Thymus (tissue), 11 donors: ENCODE data around the gene LCORL. TPM values are rescaled to one million over a fixed set of nuclear protein-coding genes. Genes with fewer than 3 reads are reported as not detected.
"Not testable (repeated sequence)": the region's sequence is repeated elsewhere in the genome, so short reads cannot be mapped to it uniquely, and the experiment has no call there.

Experiments
- DNase-seq, 9 donors: peaks; one replicate each; pipeline ENCODE4 v3.0.0-alpha.2; 2013; ENCODE audit warnings: low spot score in 9 of 9, low read depth in 6 of 9, missing footprints in 1 of 9
- H3K27ac ChIP-seq, 2 donors: one replicate each; pipeline ENCODE4 v1.5.1; 2013; ENCODE audit warnings: control low read depth in 1 of 2, low read depth in 1 of 2, low read length in 1 of 2, mild to moderate bottlenecking in 1 of 2, moderate library complexity in 1 of 2
- H3K27me3 ChIP-seq, 2 donors: one replicate each; pipeline ENCODE4 v1.5.1; 2013; ENCODE audit warnings: low read length in 1 of 2; ENCODE audit not compliant: control insufficient read depth in 2 of 2, insufficient read depth in 1 of 2
- H3K36me3 ChIP-seq, 2 donors: one replicate each; pipeline ENCODE4 v1.5.1; 2013; ENCODE audit warnings: low read length in 1 of 2, mild to moderate bottlenecking in 1 of 2, moderate library complexity in 1 of 2; ENCODE audit not compliant: control insufficient read depth in 2 of 2, insufficient read depth in 2 of 2
- H3K4me1 ChIP-seq, 2 donors: one replicate each; pipeline ENCODE4 v1.5.1; 2013; ENCODE audit warnings: low read length in 2 of 2; ENCODE audit not compliant: control insufficient read depth in 2 of 2, insufficient read depth in 2 of 2
- H3K4me3 ChIP-seq, 2 donors: one replicate each; pipeline ENCODE4 v1.5.1; 2013; ENCODE audit warnings: low read length in 2 of 2, control low read depth in 1 of 2, mild to moderate bottlenecking in 1 of 2
- H3K9me3 ChIP-seq, 2 donors: one replicate each; pipeline ENCODE4 v1.5.1; 2013; ENCODE audit warnings: low read length in 1 of 2, mild to moderate bottlenecking in 1 of 2; ENCODE audit not compliant: control insufficient read depth in 2 of 2, insufficient read depth in 1 of 2
- WGBS: extraction: QIAGEN DNeasy Blood & Tissue Kit; methylation state at CpG from one replicate; pipeline ENCODE4 v1.1.7; 2013; 5-methylcytosine and 5-hydroxymethylcytosine counted together
- polyA plus RNA-seq: library from polyadenylated mRNA; stranded (reverse); fragments of 200-250 nt; gene quantifications from one replicate; pipeline ENCODE4 v1.2.3, GENCODE V29; 2013
- total RNA-seq: library from RNA; stranded (reverse); fragments of 120-200 nt; gene quantifications from one replicate; pipeline ENCODE4 v1.2.4, GENCODE V29; 2013
- donor health status: healthy.

The LCORL gene
- total and polyA plus RNA-seq, 2 donors = 4.5 to 13.3 TPM

- Histone ChIP-seq H3K4me1 (no peaks in the 10 kb centered on the region), H3K36me3 (no peaks in the 10 kb centered on the region), H3K27ac (no peak overlapping the region), H3K4me3 (no peak overlapping the region), H3K27me3 (no peaks in the 10 kb centered on the region), H3K9me3 (no peaks in the 10 kb centered on the region)
- 98% methylated on average over 1 of the region's 1 CpG for WGBS
- no peak for DNase-seq
These were observed 155.6 kb downstream of the LCORL start for GRCh38 chr4:17865866-17866363.

GRCh38 chr4:17861906-17862305 is 159.6 kb downstream of the LCORL start:
- not testable (repeated sequence) for H3K9me3 ChIP-seq, DNase-seq, H3K36me3 ChIP-seq, H3K27me3 ChIP-seq, H3K4me3 ChIP-seq, H3K27ac ChIP-seq, H3K4me1 ChIP-seq

GRCh38 chr4:17859793-17860406 is 161.7 kb downstream of the LCORL start:
- H3K4me1 ChIP-seq = no peaks in the 10 kb centered on the region
- no peak for DNase-seq
- whole genome bisulfite sequencing = 98% methylated on average over 5 of the region's 5 CpGs
- H3K27ac ChIP-seq = no peak overlapping the region
- H3K9me3 ChIP-seq = no peaks in the 10 kb centered on the region
- no peaks in the 10 kb centered on the region for H3K36me3 ChIP-seq
- H3K4me3 ChIP-seq = no peak overlapping the region
- no peaks in the 10 kb centered on the region for H3K27me3 ChIP-seq

GRCh38 chr4:17854036-17854435 is 167.5 kb downstream of the LCORL start:
- H3K4me1 ChIP-seq = no peaks in the 10 kb centered on the region
- no peak overlapping the region for H3K4me3 ChIP-seq
- no peaks in the 10 kb centered on the region for H3K27me3 ChIP-seq
- H3K27ac ChIP-seq = no peak overlapping the region
- no peaks in the 10 kb centered on the region for H3K36me3 ChIP-seq
- no peaks in the 10 kb centered on the region for H3K9me3 ChIP-seq
- 80% methylated on average over 3 of the region's 3 CpGs for WGBS
- DNase-seq = no peak

- no peak for DNase-seq
These were observed 169.6 kb downstream of the LCORL start for GRCh38 chr4:17851959-17852358.

GRCh38 chr4:17850295-17850694 is 171.3 kb downstream of the LCORL start:
- not testable (repeated sequence) for DNase-seq, H3K27me3 ChIP-seq, H3K36me3 ChIP-seq, H3K4me1 ChIP-seq, H3K27ac ChIP-seq, H3K4me3 ChIP-seq, H3K9me3 ChIP-seq
- 92% methylated on average over 1 of the region's 1 CpG for WGBS

More at GRCh38 chr4:17851959-17852358, 169.6 kb downstream of the LCORL start:
- H3K36me3 ChIP-seq = no peaks in the 10 kb centered on the region
- no peak overlapping the region for H3K27ac ChIP-seq
- no peaks in the 10 kb centered on the region for H3K4me1 ChIP-seq
- no peaks in the 10 kb centered on the region for H3K27me3 ChIP-seq
- H3K4me3 ChIP-seq = no peak overlapping the region
- peaks cover 0 to 3% of the 10 kb centered on the region in 2 donors for H3K9me3 ChIP-seq

GRCh38 chr4:17846266-17846665 is 175.3 kb downstream of the LCORL start:
- DNase-seq = no peak
- H3K27ac ChIP-seq = no peak overlapping the region
- H3K4me3 ChIP-seq = no peak overlapping the region
- no peaks in the 10 kb centered on the region for H3K4me1 ChIP-seq
- no peaks in the 10 kb centered on the region for H3K27me3 ChIP-seq
- H3K36me3 ChIP-seq = peaks cover 0 to 27% of the 10 kb centered on the region in 2 donors
- WGBS = 97% methylated on average over 2 of the region's 2 CpGs
- H3K9me3 ChIP-seq = peaks cover 0 to 3% of the 10 kb centered on the region in 2 donors

GRCh38 chr4:17823871-17824669 is 197.5 kb downstream of the LCORL start:
- H3K27ac ChIP-seq = no peak overlapping the region
- no peaks in the 10 kb centered on the region for H3K27me3 ChIP-seq
- H3K36me3 ChIP-seq = peaks cover 0 to 27% of the 10 kb centered on the region in 2 donors
- H3K9me3 ChIP-seq = no peaks in the 10 kb centered on the region
- WGBS = 96% methylated on average over 1 of the region's 1 CpG
- DNase-seq = no peak
- no peak overlapping the region for H3K4me3 ChIP-seq
- H3K4me1 ChIP-seq = no peaks in the 10 kb centered on the region

- Histone ChIP-seq H3K4me3 (no peak overlapping the region), H3K27ac (no peak overlapping the region), H3K4me1 (peaks cover 3% of the 10 kb centered on the region in 2 donors), H3K9me3 (no peaks in the 10 kb centered on the region), H3K27me3 (no peaks in the 10 kb centered on the region), H3K36me3 (peaks cover 4 to 24% of the 10 kb centered on the region in 2 donors)
- 78% methylated on average over 5 of the region's 5 CpGs for WGBS
- DNase-seq = peak in 4 of 9 donors; percentile 10 to 65 (median 31)
These were observed 204.5 kb downstream of the LCORL start for GRCh38 chr4:17817027-17817426.
